HL-60 (cell line): Measurements from ENCODE around the gene APOA4.

Experiments
- GABPA ChIP-seq: IDR thresholded peaks from 2 replicates; pipeline ENCODE4 v1.6.1; 2012; ENCODE audit warnings: low read depth
- POLR2AphosphoS5 ChIP-seq: IDR thresholded peaks from 2 replicates; pipeline ENCODE4 v1.6.1; 2012; ENCODE audit warnings: low read depth
- SPI1 ChIP-seq: IDR thresholded peaks from 2 replicates; pipeline ENCODE4 v1.6.1; 2012; ENCODE audit warnings: low read depth, mild to moderate bottlenecking, borderline replicate concordance
- TF ChIP-seq, protein P1 (sequence below): IDR thresholded peaks from one replicate; pipeline ENCODE4 v1.5.1; 2011; ENCODE audit warnings: low read length, control low read depth, inconsistent platforms; ENCODE audit not compliant: insufficient read depth

DNA sequence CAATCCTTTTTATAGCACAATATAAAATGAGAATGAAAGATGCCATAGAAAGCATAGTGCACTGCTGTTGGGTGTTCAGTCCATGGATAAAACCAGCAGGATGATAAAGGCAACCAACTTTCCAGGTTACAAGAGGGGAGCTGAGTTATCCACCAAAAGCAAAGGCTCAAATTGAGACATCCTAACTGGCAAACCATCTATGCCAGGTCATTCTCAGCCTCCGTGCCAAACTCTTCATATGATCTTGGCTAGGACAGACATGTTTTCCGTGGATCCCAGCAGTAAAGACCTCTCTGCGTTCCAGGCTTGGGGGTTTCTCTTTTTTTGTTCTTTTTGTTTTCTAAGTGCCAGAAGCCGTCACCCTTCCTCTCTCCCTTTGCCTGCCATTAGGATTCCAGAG, 21.6 kb upstream of the APOA4 start:
- no peak for TF ChIP-seq POLR2AphosphoS5
- TF ChIP-seq, protein P1, sequence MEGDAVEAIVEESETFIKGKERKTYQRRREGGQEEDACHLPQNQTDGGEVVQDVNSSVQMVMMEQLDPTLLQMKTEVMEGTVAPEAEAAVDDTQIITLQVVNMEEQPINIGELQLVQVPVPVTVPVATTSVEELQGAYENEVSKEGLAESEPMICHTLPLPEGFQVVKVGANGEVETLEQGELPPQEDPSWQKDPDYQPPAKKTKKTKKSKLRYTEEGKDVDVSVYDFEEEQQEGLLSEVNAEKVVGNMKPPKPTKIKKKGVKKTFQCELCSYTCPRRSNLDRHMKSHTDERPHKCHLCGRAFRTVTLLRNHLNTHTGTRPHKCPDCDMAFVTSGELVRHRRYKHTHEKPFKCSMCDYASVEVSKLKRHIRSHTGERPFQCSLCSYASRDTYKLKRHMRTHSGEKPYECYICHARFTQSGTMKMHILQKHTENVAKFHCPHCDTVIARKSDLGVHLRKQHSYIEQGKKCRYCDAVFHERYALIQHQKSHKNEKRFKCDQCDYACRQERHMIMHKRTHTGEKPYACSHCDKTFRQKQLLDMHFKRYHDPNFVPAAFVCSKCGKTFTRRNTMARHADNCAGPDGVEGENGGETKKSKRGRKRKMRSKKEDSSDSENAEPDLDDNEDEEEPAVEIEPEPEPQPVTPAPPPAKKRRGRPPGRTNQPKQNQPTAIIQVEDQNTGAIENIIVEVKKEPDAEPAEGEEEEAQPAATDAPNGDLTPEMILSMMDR = no peak
- TF ChIP-seq GABPA = no peak
- no peak for TF ChIP-seq SPI1
